Smooth muscle cell of the coronary artery (primary cell): Measurements from ENCODE around the gene GSAP. TPM values are rescaled to one million over a fixed set of nuclear protein-coding genes. Genes with fewer than 3 reads are reported as not detected.

ENCODE experiments used
- total RNA-seq: library from RNA; depleted of rRNA; stranded (reverse); fragments of >200 nt; gene quantifications from 2 replicates; pipeline ENCODE4 v1.2.3, GENCODE V29; 2014; ENCODE audit warnings: low replicate concordance

Gene GSAP
- 1.4 and 3.2 TPM in 2 replicates for total RNA-seq

DNA sequence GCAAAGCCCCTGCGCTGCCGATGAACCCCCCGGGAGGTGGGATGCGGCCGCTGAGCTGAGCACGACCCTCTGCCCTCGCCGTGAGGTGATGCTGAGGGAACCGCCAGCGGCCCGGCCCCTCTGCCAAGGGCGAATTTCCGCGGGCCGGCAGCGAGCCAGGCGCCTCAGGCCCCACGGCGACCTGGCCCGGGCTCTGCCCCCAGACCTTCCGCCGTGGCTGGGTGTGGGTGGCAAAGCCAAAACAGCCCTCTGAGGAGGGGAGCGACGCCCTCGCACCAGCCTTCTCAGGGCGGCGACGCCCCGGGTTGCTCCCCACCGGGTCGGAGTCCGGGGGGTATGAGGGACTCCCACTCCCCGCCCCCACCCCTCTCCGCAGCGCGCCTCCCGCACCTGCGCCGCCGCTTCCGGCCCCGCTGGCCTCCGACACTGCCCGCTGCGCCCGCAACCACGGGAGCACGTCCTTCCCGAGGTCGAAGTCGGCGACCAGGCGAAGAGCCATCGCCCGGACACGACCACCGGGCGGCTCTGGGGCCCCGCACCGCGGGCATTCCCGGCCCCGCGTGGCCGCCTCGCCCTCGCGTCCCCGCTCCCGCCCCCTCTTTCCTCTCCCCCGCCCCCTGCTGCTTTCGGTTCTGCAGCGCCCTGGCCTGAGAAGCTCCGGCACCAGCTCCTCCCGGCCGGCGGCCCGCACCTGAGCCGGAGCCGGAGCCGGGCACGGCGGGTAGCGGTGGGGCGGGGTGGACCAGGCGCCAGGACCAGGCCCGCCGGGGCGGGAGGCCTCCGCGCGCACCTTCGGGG lies at the start of gene GSAP:
TSS of gene GSAP (minus strand) at position 527 of the 798 bp plus-strand sequence. CDS start at position 499, 28 bp downstream.

Other genes with a start within 250 kb of the GSAP start
- 2.6 and 9.8 TPM in 2 replicates for gene FGL2, start 216.5 kb downstream of the GSAP start, total RNA-seq
- gene PTPN12, start 120.9 kb upstream of the GSAP start, total RNA-seq, result 16.5 and 20.1 TPM in 2 replicates